ENCODE measurements around the gene PTPRN2. TPM values are rescaled to one million over a fixed set of nuclear protein-coding genes. Genes with fewer than 3 reads are reported as not detected.

The PTPRN2 gene
- total and polyA plus RNA-seq, 2 of the 13 experiments (the other 11 are each of a cell fraction or from before 2014, with no cell fraction given): 2.5 to 24.2 TPM

DNA sequence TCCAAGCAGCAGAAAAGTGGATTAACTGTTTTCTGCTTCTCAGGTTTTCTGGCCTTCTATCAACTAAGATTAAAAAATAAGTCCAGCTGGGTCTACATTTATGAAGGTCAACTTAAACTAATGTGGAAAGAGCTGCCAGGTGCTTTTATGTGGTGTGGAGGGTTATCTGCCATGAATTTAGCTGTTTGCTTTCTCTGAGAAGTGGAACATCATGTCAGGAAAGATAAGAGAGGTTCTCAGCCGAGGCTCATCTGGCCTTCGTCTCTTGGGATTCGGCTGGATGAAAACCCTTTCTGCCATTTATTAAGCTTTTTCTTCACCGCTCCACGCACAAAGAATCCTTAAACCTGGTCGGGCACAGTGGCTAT, 5.5 kb downstream of the PTPRN2 start (continued):
- peak; percentile 58; the same call in 1 of the 2 replicates for TF ChIP-seq CHD4 (IDR thresholded peaks at IDR 0.05; ENCODE audit: borderline replicate concordance, low read length)
- TF ChIP-seq KLF9 (CRISPR knock-in tag; IDR thresholded peaks at IDR 0.05; ENCODE audit: low read depth): no peak
- no peak for TF ChIP-seq CCAR2 (optimal IDR thresholded peaks at IDR 0.05; ENCODE audit: low read depth, low read length)
- 0 out of 2 replicates have a peak, but pooled peaks have one; percentile 40 for TF ChIP-seq ZNF556 (CRISPR knock-in tag; IDR thresholded peaks at IDR 0.05; ENCODE audit: borderline replicate concordance)
- no peak for TF ChIP-seq SMC3 (IDR thresholded peaks at IDR 0.05; ENCODE audit: low read length)
- no peak for TF ChIP-seq SRF (IDR thresholded peaks at IDR 0.05; ENCODE audit: low read depth, low read length)
- TF ChIP-seq KDM1A (CRISPR knock-in tag; IDR thresholded peaks at IDR 0.05): no peak
- 0 out of 2 replicates have a peak, but pooled peaks have one; percentile 23 for TF ChIP-seq ZSCAN12 (CRISPR knock-in tag; IDR thresholded peaks at IDR 0.05)
- no peak for TF ChIP-seq U2AF1 (optimal IDR thresholded peaks at IDR 0.05; ENCODE audit: low read depth, low read length)
- TF ChIP-seq DPF2 (CRISPR knock-in tag; IDR thresholded peaks at IDR 0.05; ENCODE audit: borderline replicate concordance, low read depth): no peak
- no peak for TF ChIP-seq GPN1 (CRISPR knock-in tag; IDR thresholded peaks at IDR 0.05; ENCODE audit: borderline replicate concordance)
- no peak for TF ChIP-seq ZNF333 (CRISPR knock-in tag; IDR thresholded peaks at IDR 0.05; ENCODE audit: borderline replicate concordance)
- TF ChIP-seq ELF4 (CRISPR knock-in tag; IDR thresholded peaks at IDR 0.05; ENCODE audit: borderline replicate concordance): no peak
- TF ChIP-seq, protein P1, sequence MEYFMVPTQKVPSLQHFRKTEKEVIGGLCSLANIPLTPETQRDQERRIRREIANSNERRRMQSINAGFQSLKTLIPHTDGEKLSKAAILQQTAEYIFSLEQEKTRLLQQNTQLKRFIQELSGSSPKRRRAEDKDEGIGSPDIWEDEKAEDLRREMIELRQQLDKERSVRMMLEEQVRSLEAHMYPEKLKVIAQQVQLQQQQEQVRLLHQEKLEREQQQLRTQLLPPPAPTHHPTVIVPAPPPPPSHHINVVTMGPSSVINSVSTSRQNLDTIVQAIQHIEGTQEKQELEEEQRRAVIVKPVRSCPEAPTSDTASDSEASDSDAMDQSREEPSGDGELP (IDR thresholded peaks at IDR 0.05; ENCODE audit: borderline replicate concordance, low read depth): no peak
- no peak for TF ChIP-seq NR2C2 (CRISPR knock-in tag; IDR thresholded peaks at IDR 0.05; ENCODE audit: borderline replicate concordance)
- TF ChIP-seq, protein P2, sequence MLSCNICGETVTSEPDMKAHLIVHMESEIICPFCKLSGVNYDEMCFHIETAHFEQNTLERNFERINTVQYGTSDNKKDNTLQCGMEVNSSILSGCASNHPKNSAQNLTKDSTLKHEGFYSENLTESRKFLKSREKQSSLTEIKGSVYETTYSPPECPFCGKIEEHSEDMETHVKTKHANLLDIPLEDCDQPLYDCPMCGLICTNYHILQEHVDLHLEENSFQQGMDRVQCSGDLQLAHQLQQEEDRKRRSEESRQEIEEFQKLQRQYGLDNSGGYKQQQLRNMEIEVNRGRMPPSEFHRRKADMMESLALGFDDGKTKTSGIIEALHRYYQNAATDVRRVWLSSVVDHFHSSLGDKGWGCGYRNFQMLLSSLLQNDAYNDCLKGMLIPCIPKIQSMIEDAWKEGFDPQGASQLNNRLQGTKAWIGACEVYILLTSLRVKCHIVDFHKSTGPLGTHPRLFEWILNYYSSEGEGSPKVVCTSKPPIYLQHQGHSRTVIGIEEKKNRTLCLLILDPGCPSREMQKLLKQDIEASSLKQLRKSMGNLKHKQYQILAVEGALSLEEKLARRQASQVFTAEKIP (CRISPR knock-in tag; IDR thresholded peaks at IDR 0.05; ENCODE audit: borderline replicate concordance): no peak
